WERI-Rb-1 (cell line): ENCODE measurements around the gene JMJD8.

Experiments
- DNase-seq: peaks from one replicate; pipeline ENCODE4 v3.0.0-alpha.2; 2020
- H3K27ac ChIP-seq: fragments of 250-450 bp; sonication (Bioruptor Pico); 2 replicates; pipeline ENCODE4 v1.5.1; 2020; ENCODE audit warnings: mild to moderate bottlenecking, moderate library complexity
- H3K27me3 ChIP-seq: fragments of 250-450 bp; sonication (Bioruptor Pico); 2 replicates; pipeline ENCODE4 v1.5.1; 2021; ENCODE audit warnings: mild to moderate bottlenecking, low read depth, moderate library complexity; ENCODE audit not compliant: insufficient read depth, severe bottlenecking
- H3K36me3 ChIP-seq: fragments of 250-450 bp; sonication (Bioruptor Pico); 2 replicates; pipeline ENCODE4 v1.5.1; 2020; ENCODE audit warnings: mild to moderate bottlenecking, moderate library complexity
- H3K4me3 ChIP-seq: 2 replicates; pipeline ENCODE4 v1.5.1; 2011; ENCODE audit warnings: low read depth, mild to moderate bottlenecking, control low read depth, low read length
- H3K9me3 ChIP-seq: fragments of 250-450 bp; sonication (Bioruptor Pico); 2 replicates; pipeline ENCODE4 v1.5.1; 2021; ENCODE audit warnings: mild to moderate bottlenecking, moderate library complexity; ENCODE audit not compliant: severe bottlenecking
- TF ChIP-seq, protein P1 (sequence below): IDR thresholded peaks from 2 replicates; pipeline ENCODE4 v1.5.1; 2011; ENCODE audit warnings: low read depth, mild to moderate bottlenecking, control low read depth, inconsistent platforms, low read length

JMJD8 gene

DNA sequence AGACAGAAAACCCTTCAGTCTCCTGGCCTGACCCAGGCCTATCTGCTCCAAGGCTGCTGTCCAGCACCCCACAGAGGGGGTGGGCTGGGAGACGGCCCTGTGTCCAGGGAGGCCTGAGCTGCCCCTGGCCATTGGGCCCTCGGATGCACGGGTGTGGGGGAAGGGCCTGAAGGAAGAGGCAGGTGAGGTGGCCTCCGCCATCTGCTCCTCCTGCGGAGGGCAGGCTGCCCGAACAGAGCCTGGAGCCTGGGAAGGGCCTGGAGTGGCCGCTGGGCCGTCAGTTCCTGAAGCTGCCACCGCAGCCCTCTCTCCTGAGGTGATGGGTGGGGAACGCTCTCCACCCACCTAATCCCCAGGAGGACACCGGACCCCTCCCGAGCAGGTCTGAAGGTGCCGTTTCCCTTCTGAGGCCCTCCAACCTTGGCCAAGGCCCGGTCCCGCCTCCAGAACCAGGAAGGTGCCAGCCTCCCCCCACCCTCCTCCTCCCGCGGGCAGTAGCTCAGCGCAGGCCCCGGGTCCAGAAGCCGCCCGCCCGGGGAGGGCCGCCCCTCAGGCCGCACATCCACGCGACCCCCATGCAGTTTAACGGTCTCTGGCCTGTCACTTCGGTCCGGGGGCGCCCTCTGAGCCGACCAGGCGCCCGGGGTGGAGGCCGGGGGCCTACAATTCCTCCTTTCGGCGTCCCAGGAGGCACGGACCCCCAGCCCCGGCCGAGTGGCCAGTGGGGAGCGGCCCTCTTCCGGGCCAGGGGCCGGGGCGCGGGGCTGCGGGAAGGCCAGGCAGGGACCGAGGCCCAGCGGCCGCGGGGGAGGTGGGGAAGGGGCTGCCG lies 20.6 kb upstream of the JMJD8 start:
- Histone ChIP-seq H3K27me3 (peaks cover 12% of the 10 kb centered on the region), H3K9me3 (no peaks in the 10 kb centered on the region), H3K36me3 (peaks cover 15% of the 10 kb centered on the region), H3K4me3 (peak overlapping the region; percentile 88), H3K27ac (peak overlapping the region; percentile 91)
- peak; percentile 77 for DNase-seq
- TF ChIP-seq, protein P1, sequence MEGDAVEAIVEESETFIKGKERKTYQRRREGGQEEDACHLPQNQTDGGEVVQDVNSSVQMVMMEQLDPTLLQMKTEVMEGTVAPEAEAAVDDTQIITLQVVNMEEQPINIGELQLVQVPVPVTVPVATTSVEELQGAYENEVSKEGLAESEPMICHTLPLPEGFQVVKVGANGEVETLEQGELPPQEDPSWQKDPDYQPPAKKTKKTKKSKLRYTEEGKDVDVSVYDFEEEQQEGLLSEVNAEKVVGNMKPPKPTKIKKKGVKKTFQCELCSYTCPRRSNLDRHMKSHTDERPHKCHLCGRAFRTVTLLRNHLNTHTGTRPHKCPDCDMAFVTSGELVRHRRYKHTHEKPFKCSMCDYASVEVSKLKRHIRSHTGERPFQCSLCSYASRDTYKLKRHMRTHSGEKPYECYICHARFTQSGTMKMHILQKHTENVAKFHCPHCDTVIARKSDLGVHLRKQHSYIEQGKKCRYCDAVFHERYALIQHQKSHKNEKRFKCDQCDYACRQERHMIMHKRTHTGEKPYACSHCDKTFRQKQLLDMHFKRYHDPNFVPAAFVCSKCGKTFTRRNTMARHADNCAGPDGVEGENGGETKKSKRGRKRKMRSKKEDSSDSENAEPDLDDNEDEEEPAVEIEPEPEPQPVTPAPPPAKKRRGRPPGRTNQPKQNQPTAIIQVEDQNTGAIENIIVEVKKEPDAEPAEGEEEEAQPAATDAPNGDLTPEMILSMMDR, result no peak

DNA sequence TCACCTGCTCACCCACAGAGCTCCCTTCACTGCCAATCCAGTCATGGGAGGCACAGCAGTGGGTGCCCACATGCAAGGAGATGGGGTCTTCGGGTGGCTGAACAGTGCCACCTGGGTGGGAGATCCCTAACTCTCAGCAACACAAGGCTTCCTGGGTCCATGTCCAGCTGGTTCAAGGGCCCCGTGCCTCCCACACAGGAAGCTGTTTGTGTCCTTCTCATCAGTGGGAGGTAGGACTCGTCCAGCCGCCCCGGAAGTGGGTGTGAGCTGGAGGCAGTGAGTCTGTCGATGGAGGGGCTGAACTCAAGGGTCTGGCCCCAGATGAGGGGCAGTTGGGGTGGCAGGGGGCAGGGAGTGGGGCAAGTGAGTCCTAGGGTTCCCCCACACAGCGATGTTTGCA lies 19.9 kb upstream of the JMJD8 start:
- TF ChIP-seq, protein P1, result no peak
- peak overlapping the region; percentile 91 for H3K27ac ChIP-seq
- peak overlapping the region; percentile 88 for H3K4me3 ChIP-seq
- H3K9me3 ChIP-seq, result no peaks in the 10 kb centered on the region
- DNase-seq, result no peak
- peaks cover 16% of the 10 kb centered on the region for H3K36me3 ChIP-seq
- H3K27me3 ChIP-seq, result peaks cover 5% of the 10 kb centered on the region

DNA sequence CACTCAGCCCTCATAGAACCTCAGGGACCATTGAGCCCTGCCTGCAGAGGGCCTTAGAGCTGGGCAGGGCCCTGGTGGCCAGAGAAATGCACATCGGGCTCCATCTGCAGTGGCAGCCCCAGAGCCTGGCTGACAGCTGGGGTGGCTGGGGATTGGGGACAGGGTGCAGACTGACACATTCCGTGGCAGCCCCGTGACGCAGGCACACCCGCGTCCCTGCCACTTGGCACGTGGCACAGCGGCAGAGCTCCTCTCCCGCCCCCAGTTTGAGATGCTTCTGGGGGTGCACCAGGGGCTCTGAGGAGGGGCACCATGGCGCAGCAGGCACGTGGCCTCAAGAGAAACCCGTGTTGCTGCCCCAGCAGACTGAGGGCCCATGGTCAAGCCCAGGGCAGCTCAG lies 19.3 kb upstream of the JMJD8 start:
- peaks cover 18% of the 10 kb centered on the region for H3K36me3 ChIP-seq
- H3K27ac ChIP-seq, result no peak overlapping the region
- TF ChIP-seq, protein P1, result no peak
- H3K27me3 ChIP-seq, result peaks cover 4% of the 10 kb centered on the region
- no peak overlapping the region for H3K4me3 ChIP-seq
- no peaks in the 10 kb centered on the region for H3K9me3 ChIP-seq
- DNase-seq, result no peak

DNA sequence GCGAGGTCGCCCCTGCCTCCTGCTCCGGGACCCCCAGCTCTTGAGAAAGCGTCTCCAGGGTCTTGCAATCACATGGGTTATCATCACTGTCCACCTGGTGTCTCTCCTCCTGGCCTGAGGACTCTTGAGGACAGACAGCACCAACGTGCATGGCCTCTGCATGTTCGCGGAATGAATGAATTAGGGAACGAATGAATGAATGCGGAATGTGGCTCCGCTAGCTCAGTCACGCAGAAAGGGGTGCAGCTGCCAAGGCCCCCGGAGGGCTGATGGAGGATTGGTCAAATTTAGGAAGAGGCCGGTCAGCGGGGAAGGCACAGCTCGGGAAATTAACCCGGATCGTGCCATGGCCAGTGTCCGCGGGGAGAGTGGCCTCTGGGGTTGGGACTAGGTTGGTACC lies 18.2 kb upstream of the JMJD8 start:
- TF ChIP-seq, protein P1, result no peak
- Histone ChIP-seq H3K27ac (no peak overlapping the region), H3K36me3 (peaks cover 18% of the 10 kb centered on the region), H3K9me3 (no peaks in the 10 kb centered on the region), H3K4me3 (no peak overlapping the region), H3K27me3 (peaks cover 4% of the 10 kb centered on the region)
- no peak for DNase-seq

DNA sequence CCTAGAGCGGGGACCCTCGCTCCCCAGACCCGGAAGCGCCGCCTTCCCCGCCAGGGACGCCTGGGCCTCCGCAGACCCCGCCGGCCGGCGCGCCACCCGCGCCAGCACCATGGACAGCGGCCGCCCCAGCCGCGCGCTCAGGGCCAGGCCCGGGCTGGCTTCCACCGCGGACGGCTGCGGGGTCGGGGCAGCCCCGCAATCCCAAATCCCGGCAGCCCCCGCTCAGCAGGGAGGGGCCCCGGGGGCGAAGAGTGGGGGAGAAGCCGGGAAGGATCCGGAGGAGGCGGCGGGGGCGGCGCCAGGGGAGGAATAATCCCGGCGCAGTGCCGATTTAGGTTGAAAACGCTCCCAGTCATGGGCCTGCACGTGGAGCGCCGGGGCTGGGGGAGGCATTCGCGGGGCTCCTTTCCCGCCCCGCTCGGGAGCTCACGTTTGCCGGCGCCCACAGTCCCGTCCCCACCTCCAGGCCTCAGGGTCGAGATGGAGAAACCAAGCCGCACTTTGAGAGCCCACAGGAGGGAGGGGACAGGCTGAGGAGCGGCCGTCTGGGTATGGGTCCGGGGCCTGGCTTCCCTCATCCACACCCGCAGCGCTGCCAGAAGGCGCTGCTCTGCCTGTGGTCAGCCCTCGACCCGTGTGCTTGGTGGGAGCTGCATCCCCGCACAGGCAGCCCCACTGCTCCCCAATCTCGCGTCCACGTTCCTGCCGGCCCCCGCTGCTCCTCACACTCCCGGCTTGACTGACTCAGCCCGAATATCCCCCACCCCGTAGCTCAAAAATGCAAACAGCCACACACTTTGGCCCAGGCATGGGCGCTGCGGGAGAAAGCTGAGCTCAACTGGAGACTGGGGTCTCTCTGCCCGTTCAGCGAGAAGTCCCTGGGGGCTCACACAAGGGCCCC lies 16.8 kb upstream of the JMJD8 start:
- no peaks in the 10 kb centered on the region for H3K9me3 ChIP-seq
- peaks cover 18% of the 10 kb centered on the region for H3K36me3 ChIP-seq
- no peaks in the 10 kb centered on the region for H3K27me3 ChIP-seq
- H3K27ac ChIP-seq, result no peak overlapping the region
- no peak overlapping the region for H3K4me3 ChIP-seq
- TF ChIP-seq, protein P1, result no peak
- DNase-seq, result no peak
